Measurements from ENCODE around the gene FOS. TPM values are rescaled to one million over a fixed set of nuclear protein-coding genes. Genes with fewer than 3 reads are reported as not detected.
"Not testable (repeated sequence)": the region's sequence is repeated elsewhere in the genome, so short reads cannot be mapped to it uniquely, and the experiment has no call there.

The FOS gene
- total and polyA plus RNA-seq, 4 donors: 63.7 to 879 (median 131) TPM

GRCh38 chr14:75301666-75302325, 23.2 kb downstream of the FOS start:
- H3K4me1 ChIP-seq (ENCODE audit: control insufficient read depth in 5 of 5, insufficient read depth in 5 of 5, low read length in 5 of 5): peaks cover 0 to 7% (median 7%) of the 10 kb centered on the region in 5 donors
- no peaks in the 10 kb centered on the region for H3K9me3 ChIP-seq (ENCODE audit: control insufficient read depth in 4 of 4, insufficient read depth in 3 of 4, low read length in 3 of 4)
- DNase-seq: peak in 1 of 3 donors; percentile 44
- no peaks in the 10 kb centered on the region for H3K36me3 ChIP-seq (ENCODE audit: control insufficient read depth in 4 of 4, insufficient read depth in 4 of 4, low read length in 4 of 4)
- peak; percentile 22 for ATAC-seq (ENCODE audit: insufficient read depth, low FRiP score)
- H3K27ac ChIP-seq (ENCODE audit: low read depth in 1 of 2, low read length in 1 of 2): peak overlapping the region in 1 of 2 donors; percentile 7
- no peak for TF ChIP-seq CTCF (IDR thresholded peaks at IDR 0.05; ENCODE audit: control extremely low read depth, extremely low read depth)
- H3K27me3 ChIP-seq (ENCODE audit: control insufficient read depth in 3 of 3, insufficient read depth in 3 of 3, low read length in 2 of 3): no peaks in the 10 kb centered on the region
- no peak overlapping the region for H3K9ac ChIP-seq (ENCODE audit: insufficient read depth in 1 of 2, low read length in 2 of 2)
- WGBS, 2 donors: 29 to 42% methylated on average over 9 of the region's 9 CpGs
- H3K4me3 ChIP-seq: no peak overlapping the region

GRCh38 chr14:75303381-75303789, 24.8 kb downstream of the FOS start:
- no peaks in the 10 kb centered on the region for H3K36me3 ChIP-seq (ENCODE audit: control insufficient read depth in 4 of 4, insufficient read depth in 4 of 4, low read length in 4 of 4)
- TF ChIP-seq CTCF (IDR thresholded peaks at IDR 0.05; ENCODE audit: control extremely low read depth, extremely low read depth): peak; percentile 96

GRCh38 chr14:75306410-75306809, 27.8 kb downstream of the FOS start:
- H3K4me1 ChIP-seq (ENCODE audit: control insufficient read depth in 5 of 5, insufficient read depth in 5 of 5, low read length in 5 of 5): peaks cover 0 to 14% (median 8%) of the 10 kb centered on the region in 5 donors
- not testable (repeated sequence) for H3K36me3 ChIP-seq (ENCODE audit: control insufficient read depth in 4 of 4, insufficient read depth in 4 of 4, low read length in 4 of 4); H3K9ac ChIP-seq (ENCODE audit: insufficient read depth in 1 of 2, low read length in 2 of 2); DNase-seq; H3K9me3 ChIP-seq (ENCODE audit: control insufficient read depth in 4 of 4, insufficient read depth in 3 of 4, low read length in 3 of 4); ATAC-seq (ENCODE audit: insufficient read depth, low FRiP score); H3K4me3 ChIP-seq; H3K27ac ChIP-seq (ENCODE audit: low read depth in 1 of 2, low read length in 1 of 2); H3K27me3 ChIP-seq (ENCODE audit: control insufficient read depth in 3 of 3, insufficient read depth in 3 of 3, low read length in 2 of 3)
- 80 to 92% methylated on average over 4 of the region's 4 CpGs for WGBS, 2 donors

More at GRCh38 chr14:75303381-75303789, 24.8 kb downstream of the FOS start:
- 24 to 25% methylated on average over 15 of the region's 15 CpGs for WGBS, 2 donors
- Histone ChIP-seq H3K27ac (ENCODE audit: low read depth in 1 of 2, low read length in 1 of 2) (peak overlapping the region in 1 of 2 donors; percentile 81), H3K27me3 (ENCODE audit: control insufficient read depth in 3 of 3, insufficient read depth in 3 of 3, low read length in 2 of 3) (no peaks in the 10 kb centered on the region), H3K4me3 (no peak overlapping the region), H3K9me3 (ENCODE audit: control insufficient read depth in 4 of 4, insufficient read depth in 3 of 4, low read length in 3 of 4) (no peaks in the 10 kb centered on the region), H3K9ac (ENCODE audit: insufficient read depth in 1 of 2, low read length in 2 of 2) (no peak overlapping the region), H3K4me1 (ENCODE audit: control insufficient read depth in 5 of 5, insufficient read depth in 5 of 5, low read length in 5 of 5) (peaks cover 0 to 7% (median 6%) of the 10 kb centered on the region in 5 donors)
- DNase-seq (peak; percentile 74 to 86 (median 83)), ATAC-seq (ENCODE audit: insufficient read depth, low FRiP score) (peak; percentile 52)

GRCh38 chr14:75306927-75307699, 28.5 kb downstream of the FOS start:
- Histone ChIP-seq H3K36me3 (ENCODE audit: control insufficient read depth in 4 of 4, insufficient read depth in 4 of 4, low read length in 4 of 4) (no peaks in the 10 kb centered on the region), H3K27ac (ENCODE audit: low read depth in 1 of 2, low read length in 1 of 2) (no peak overlapping the region), H3K9me3 (ENCODE audit: control insufficient read depth in 4 of 4, insufficient read depth in 3 of 4, low read length in 3 of 4) (no peaks in the 10 kb centered on the region), H3K27me3 (ENCODE audit: control insufficient read depth in 3 of 3, insufficient read depth in 3 of 3, low read length in 2 of 3) (no peaks in the 10 kb centered on the region), H3K4me1 (ENCODE audit: control insufficient read depth in 5 of 5, insufficient read depth in 5 of 5, low read length in 5 of 5) (peaks cover 0 to 21% (median 11%) of the 10 kb centered on the region in 5 donors), H3K9ac (ENCODE audit: insufficient read depth in 1 of 2, low read length in 2 of 2) (no peak overlapping the region), H3K4me3 (no peak overlapping the region)
- no peak for TF ChIP-seq CTCF (IDR thresholded peaks at IDR 0.05; ENCODE audit: control extremely low read depth, extremely low read depth)
- WGBS, 2 donors: 75 to 80% methylated on average over 9 of the region's 9 CpGs
- DNase-seq (peak in 1 of 3 donors; percentile 45), ATAC-seq (ENCODE audit: insufficient read depth, low FRiP score) (no peak)
